HUES48 (cell line): ENCODE measurements around the gene DAGLA.
A peak's percentile ranks its signal among the peaks of the same experiment; 100 is the strongest.

Experiments
- H3K27ac ChIP-seq: one replicate; pipeline ENCODE4 v1.7.0; 2013; ENCODE audit warnings: low read depth, low read length, inconsistent platforms
- H3K27me3 ChIP-seq: 2 replicates; pipeline ENCODE4 v1.6.1; 2013; ENCODE audit warnings: mild to moderate bottlenecking, low read length; ENCODE audit not compliant: control insufficient read depth, insufficient read depth
- H3K36me3 ChIP-seq: 2 replicates; pipeline ENCODE4 v1.6.1; 2013; ENCODE audit warnings: low read length; ENCODE audit not compliant: control insufficient read depth, insufficient read depth
- H3K4me1 ChIP-seq: 2 replicates; pipeline ENCODE4 v1.6.1; 2013; ENCODE audit warnings: mild to moderate bottlenecking, low read length; ENCODE audit not compliant: control insufficient read depth, insufficient read depth
- H3K4me3 ChIP-seq: 2 replicates; pipeline ENCODE4 v1.5.1; 2013; ENCODE audit warnings: mild to moderate bottlenecking, low read depth, low read length
- H3K9ac ChIP-seq: 2 replicates; pipeline ENCODE4 v1.6.1; 2013; ENCODE audit warnings: mild to moderate bottlenecking, low read depth, low read length, moderate library complexity
- H3K9me3 ChIP-seq: 2 replicates; pipeline ENCODE4 v1.6.1; 2013; ENCODE audit warnings: low read length; ENCODE audit not compliant: control insufficient read depth, insufficient read depth

The DAGLA gene

GRCh38 chr11:61693922-61694601 is 13.9 kb downstream of the DAGLA start:
- peak overlapping the region; percentile 71 for H3K27ac ChIP-seq
- no peak overlapping the region for H3K4me3 ChIP-seq
- no peak overlapping the region for H3K9ac ChIP-seq
- no peaks in the 10 kb centered on the region for H3K27me3 ChIP-seq
- H3K36me3 ChIP-seq, result no peaks in the 10 kb centered on the region
- H3K4me1 ChIP-seq, result peaks cover 36% of the 10 kb centered on the region
- H3K9me3 ChIP-seq, result no peaks in the 10 kb centered on the region

GRCh38 chr11:61694602-61694939 is 14.4 kb downstream of the DAGLA start:
- no peak overlapping the region for H3K4me3 ChIP-seq
- H3K27ac ChIP-seq, result peak overlapping the region; percentile 71
- no peaks in the 10 kb centered on the region for H3K9me3 ChIP-seq
- no peaks in the 10 kb centered on the region for H3K27me3 ChIP-seq
- H3K9ac ChIP-seq, result no peak overlapping the region
- no peaks in the 10 kb centered on the region for H3K36me3 ChIP-seq
- H3K4me1 ChIP-seq, result peaks cover 36% of the 10 kb centered on the region

DNA sequence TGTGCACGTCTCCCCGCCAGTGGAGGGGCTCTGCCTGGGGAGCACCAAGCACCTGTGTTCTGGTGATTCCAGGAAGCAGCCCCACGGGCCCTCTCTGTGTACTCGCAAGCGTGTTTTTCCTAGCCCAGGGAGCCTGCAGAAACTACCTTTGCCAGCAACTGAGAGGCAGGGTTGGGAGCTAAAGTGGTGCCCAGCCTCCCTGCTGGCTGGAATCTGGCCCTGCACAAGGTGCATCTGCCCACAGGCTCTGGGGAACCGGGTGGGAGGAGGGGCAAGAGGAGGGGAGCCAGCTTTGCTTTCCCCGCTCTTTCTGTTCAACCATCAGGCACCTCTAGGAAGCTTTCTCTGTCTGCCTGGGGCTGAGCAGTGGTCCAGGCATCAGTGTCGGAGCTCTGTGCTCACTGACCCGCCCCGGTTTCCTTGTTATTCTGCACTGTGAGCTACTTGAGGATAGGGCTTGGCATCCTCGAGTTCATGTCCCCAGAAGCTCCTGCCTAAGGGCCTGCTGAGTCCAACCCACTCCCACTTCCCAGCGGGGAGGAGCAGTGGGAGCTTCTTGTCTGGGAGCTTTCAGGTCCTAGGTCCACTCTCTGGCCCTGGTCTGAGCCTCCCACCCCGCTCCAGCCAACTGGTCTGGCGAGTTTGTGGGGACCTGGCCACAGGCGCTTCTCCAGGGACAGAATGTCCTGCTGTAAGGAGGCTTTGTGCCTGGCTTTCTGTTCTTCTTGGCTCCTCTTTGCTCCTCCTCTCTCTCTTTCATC is 14.9 kb downstream of the DAGLA start:
- Histone ChIP-seq H3K27ac (peak overlapping the region; percentile 71), H3K4me3 (no peak overlapping the region), H3K9me3 (no peaks in the 10 kb centered on the region), H3K36me3 (no peaks in the 10 kb centered on the region), H3K9ac (0 out of 2 replicates have a peak overlapping the region, but pooled peaks have one; percentile 4), H3K4me1 (peaks cover 36% of the 10 kb centered on the region), H3K27me3 (no peaks in the 10 kb centered on the region)

GRCh38 chr11:61695917-61696316 is 15.7 kb downstream of the DAGLA start:
- no peak overlapping the region for H3K4me3 ChIP-seq
- no peaks in the 10 kb centered on the region for H3K9me3 ChIP-seq
- no peak overlapping the region for H3K9ac ChIP-seq
- H3K36me3 ChIP-seq, result no peaks in the 10 kb centered on the region
- peak overlapping the region; percentile 33 for H3K27ac ChIP-seq
- peaks cover 36% of the 10 kb centered on the region for H3K4me1 ChIP-seq
- no peaks in the 10 kb centered on the region for H3K27me3 ChIP-seq

DNA sequence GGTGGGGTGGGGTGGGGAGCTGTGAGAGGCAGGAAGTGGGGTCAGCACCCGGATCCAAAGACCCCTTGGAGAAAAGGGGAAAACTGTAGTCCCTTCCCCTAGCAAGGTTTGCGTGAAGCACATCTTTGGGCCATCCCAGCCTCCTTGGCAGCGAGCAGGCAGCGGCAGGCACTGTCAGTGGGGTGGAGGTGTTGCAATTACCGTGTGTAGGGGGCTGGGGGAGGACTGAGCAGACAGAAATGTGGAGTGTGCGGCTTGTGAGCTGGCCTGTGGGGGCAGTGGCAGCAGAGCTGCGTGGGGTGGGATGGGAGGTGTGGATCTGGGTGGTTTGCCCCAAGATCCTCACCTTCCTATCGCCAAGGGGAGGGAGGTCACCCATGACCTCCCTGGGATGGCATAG is 16.4 kb downstream of the DAGLA start:
- H3K4me3 ChIP-seq, result no peak overlapping the region
- H3K27me3 ChIP-seq, result no peaks in the 10 kb centered on the region
- H3K9ac ChIP-seq, result no peak overlapping the region
- H3K4me1 ChIP-seq, result peaks cover 35% of the 10 kb centered on the region
- H3K9me3 ChIP-seq, result no peaks in the 10 kb centered on the region
- no peak overlapping the region for H3K27ac ChIP-seq
- no peaks in the 10 kb centered on the region for H3K36me3 ChIP-seq

- no peak overlapping the region for H3K27ac ChIP-seq
- no peak overlapping the region for H3K9ac ChIP-seq
- H3K27me3 ChIP-seq, result no peaks in the 10 kb centered on the region
- H3K9me3 ChIP-seq, result no peaks in the 10 kb centered on the region
- H3K4me3 ChIP-seq, result no peak overlapping the region
- H3K36me3 ChIP-seq, result no peaks in the 10 kb centered on the region
- peaks cover 31% of the 10 kb centered on the region for H3K4me1 ChIP-seq
Observed at GRCh38 chr11:61697078-61697502, 16.9 kb downstream of the DAGLA start.

DNA sequence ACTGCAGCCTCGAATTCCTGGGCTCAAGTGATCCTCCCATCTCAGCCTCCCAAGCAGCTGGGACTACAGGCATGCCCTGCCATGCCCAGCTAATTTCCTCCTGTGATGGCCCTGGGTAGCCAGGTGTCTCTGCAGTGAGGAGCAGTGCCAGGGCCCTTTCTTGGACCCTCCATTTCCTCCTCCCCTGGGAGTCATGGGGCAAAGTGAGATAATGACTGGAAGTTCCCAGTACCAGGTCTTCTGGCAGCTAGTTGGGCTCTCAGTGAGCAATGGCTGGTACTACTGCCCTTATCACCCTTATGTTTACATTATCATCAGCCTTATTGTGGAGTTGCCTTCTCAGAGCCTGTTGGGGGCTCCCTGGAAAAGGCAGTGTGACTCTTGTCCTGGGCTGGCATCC is 17.6 kb downstream of the DAGLA start:
- no peak overlapping the region for H3K9ac ChIP-seq
- H3K9me3 ChIP-seq, result no peaks in the 10 kb centered on the region
- no peak overlapping the region for H3K27ac ChIP-seq
- H3K4me3 ChIP-seq, result no peak overlapping the region
- peaks cover 31% of the 10 kb centered on the region for H3K4me1 ChIP-seq
- H3K27me3 ChIP-seq, result no peaks in the 10 kb centered on the region
- H3K36me3 ChIP-seq, result no peaks in the 10 kb centered on the region

GRCh38 chr11:61698173-61698948 is 18.2 kb downstream of the DAGLA start:
- H3K9me3 ChIP-seq, result no peaks in the 10 kb centered on the region
- no peak overlapping the region for H3K9ac ChIP-seq
- no peaks in the 10 kb centered on the region for H3K27me3 ChIP-seq
- H3K27ac ChIP-seq, result no peak overlapping the region
- H3K4me3 ChIP-seq, result no peak overlapping the region
- no peaks in the 10 kb centered on the region for H3K36me3 ChIP-seq
- peaks cover 31% of the 10 kb centered on the region for H3K4me1 ChIP-seq

DNA sequence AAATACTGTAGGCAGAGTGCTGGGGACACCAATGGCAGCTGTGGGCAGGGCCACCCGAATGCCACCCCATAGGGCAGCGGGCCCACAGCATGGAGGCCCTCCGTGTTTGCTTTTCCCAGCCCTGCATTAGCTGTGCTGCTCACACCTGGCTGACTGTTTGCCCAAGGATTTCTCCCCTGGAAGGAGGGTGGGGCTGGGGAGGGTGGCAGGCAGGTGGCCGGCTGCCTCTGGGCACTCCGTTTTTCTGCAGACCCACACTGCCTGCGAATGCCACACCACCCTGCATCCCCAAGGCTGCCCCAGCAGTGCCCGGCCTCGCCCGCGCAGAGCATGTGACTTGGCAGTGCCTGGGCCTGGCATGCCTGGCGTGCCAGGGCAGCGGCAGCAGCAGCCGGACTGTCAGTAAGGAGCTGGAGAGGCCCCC is 19.6 kb downstream of the DAGLA start:
- H3K9ac ChIP-seq, result no peak overlapping the region
- H3K4me1 ChIP-seq, result peaks cover 21% of the 10 kb centered on the region
- H3K9me3 ChIP-seq, result no peaks in the 10 kb centered on the region
- H3K27ac ChIP-seq, result no peak overlapping the region
- H3K4me3 ChIP-seq, result no peak overlapping the region
- H3K27me3 ChIP-seq, result no peaks in the 10 kb centered on the region
- H3K36me3 ChIP-seq, result no peaks in the 10 kb centered on the region

GRCh38 chr11:61700212-61700611 is 20.0 kb downstream of the DAGLA start:
- Histone ChIP-seq H3K36me3 (no peaks in the 10 kb centered on the region), H3K27ac (no peak overlapping the region), H3K27me3 (no peaks in the 10 kb centered on the region), H3K4me1 (peaks cover 17% of the 10 kb centered on the region), H3K9me3 (no peaks in the 10 kb centered on the region), H3K9ac (no peak overlapping the region), H3K4me3 (no peak overlapping the region)

GRCh38 chr11:61700720-61701119 is 20.5 kb downstream of the DAGLA start:
- Histone ChIP-seq H3K4me3 (no peak overlapping the region), H3K27ac (no peak overlapping the region), H3K9me3 (no peaks in the 10 kb centered on the region), H3K27me3 (no peaks in the 10 kb centered on the region), H3K4me1 (peaks cover 12% of the 10 kb centered on the region), H3K36me3 (no peaks in the 10 kb centered on the region), H3K9ac (no peak overlapping the region)
